Smooth muscle cell (in vitro differentiated cells): ENCODE data around the gene TASOR. TPM values are rescaled to one million over a fixed set of nuclear protein-coding genes. Genes with fewer than 3 reads are reported as not detected.

Source experiments
- polyA plus RNA-seq: library from polyadenylated mRNA; unstranded; fragments of >200 nt; fragmentation: Nextera tagmentation; extraction: Ambion mirVana; gene quantifications from 2 replicates; pipeline ENCODE4 v1.2.1, GENCODE V29; 2016
- total RNA-seq: library from RNA; depleted of rRNA; stranded (reverse); fragments of >200 nt; gene quantifications from 2 replicates; pipeline ENCODE4 v1.2.3, GENCODE V29; 2014

The TASOR gene
- total and polyA plus RNA-seq, 2 experiments from 2014 or later = 17.9 to 76.8 TPM

Other genes starting within 250 kb of the TASOR start
- 1.1 and 2.2 TPM in 2 replicates for gene ERC2, start 214.8 kb downstream of the TASOR start, total RNA-seq
- 1.0 TPM in 1 of 2 replicates, not detected in the other for gene ERC2, start 214.8 kb downstream of the TASOR start, polyA plus RNA-seq
- gene CCDC66, start 126.1 kb downstream of the TASOR start, total RNA-seq = 24.3 and 26.1 TPM in 2 replicates
- gene CCDC66, start 126.1 kb downstream of the TASOR start, polyA plus RNA-seq = 9.3 and 13.6 TPM in 2 replicates
- gene ARHGEF3, start 118.7 kb upstream of the TASOR start, total RNA-seq = 131 and 139 TPM in 2 replicates
- 90.5 and 137 TPM in 2 replicates for gene ARHGEF3, start 118.7 kb upstream of the TASOR start, polyA plus RNA-seq